SU-DHL-6 (cell line): ENCODE data around the gene PDE6A.

Source experiments
- CTCF ChIP-seq: fragments of 200-600 bp; sonication (generic); IDR thresholded peaks from one replicate; pipeline ENCODE4 v1.5.1; 2017; ENCODE audit warnings: antibody characterized with exemption, mild to moderate bottlenecking, low read length, moderate library complexity; ENCODE audit not compliant: insufficient read depth, poor library complexity, severe bottlenecking
- EZH2phosphoT487 ChIP-seq: fragments of 200-600 bp; sonication (generic), shearing (Covaris generic); conservative IDR thresholded peaks from 2 replicates; pipeline ENCODE4 v1.6.1; 2018; ENCODE audit warnings: mild to moderate bottlenecking, antibody characterized with exemption, low read length, moderate library complexity, mixed read lengths

GRCh38 chr5:149951138-149951749 lies 6.7 kb upstream of the PDE6A start:
- TF ChIP-seq CTCF (no peak), EZH2phosphoT487 (no peak)
